Left lobe of liver (tissue), 2 donors: ENCODE results near the gene DOCK6. TPM values are rescaled to one million over a fixed set of nuclear protein-coding genes. Genes with fewer than 3 reads are reported as not detected.

Experiments
- ATAC-seq: fragments of 200-7000 bp; cut with Tn5 transposase; one replicate; pipeline ENCODE4 v1.9.1; 2020; ENCODE audit warnings: mild to moderate bottlenecking, moderate library complexity
- DNase-seq: peaks from one replicate; pipeline ENCODE4 v3.0.0-alpha.2; 2020; ENCODE audit warnings: low spot score
- total RNA-seq: library from RNA; stranded (reverse); gene quantifications from one replicate; pipeline ENCODE4 v1.2.1, GENCODE V29; 2021
- donor health status: DM: no; HTN: no; CAD: no; lungs with moderate emphysema.
- donor health status: DM: no; HTN: yes; CAD: no.

Gene DOCK6, protein sequence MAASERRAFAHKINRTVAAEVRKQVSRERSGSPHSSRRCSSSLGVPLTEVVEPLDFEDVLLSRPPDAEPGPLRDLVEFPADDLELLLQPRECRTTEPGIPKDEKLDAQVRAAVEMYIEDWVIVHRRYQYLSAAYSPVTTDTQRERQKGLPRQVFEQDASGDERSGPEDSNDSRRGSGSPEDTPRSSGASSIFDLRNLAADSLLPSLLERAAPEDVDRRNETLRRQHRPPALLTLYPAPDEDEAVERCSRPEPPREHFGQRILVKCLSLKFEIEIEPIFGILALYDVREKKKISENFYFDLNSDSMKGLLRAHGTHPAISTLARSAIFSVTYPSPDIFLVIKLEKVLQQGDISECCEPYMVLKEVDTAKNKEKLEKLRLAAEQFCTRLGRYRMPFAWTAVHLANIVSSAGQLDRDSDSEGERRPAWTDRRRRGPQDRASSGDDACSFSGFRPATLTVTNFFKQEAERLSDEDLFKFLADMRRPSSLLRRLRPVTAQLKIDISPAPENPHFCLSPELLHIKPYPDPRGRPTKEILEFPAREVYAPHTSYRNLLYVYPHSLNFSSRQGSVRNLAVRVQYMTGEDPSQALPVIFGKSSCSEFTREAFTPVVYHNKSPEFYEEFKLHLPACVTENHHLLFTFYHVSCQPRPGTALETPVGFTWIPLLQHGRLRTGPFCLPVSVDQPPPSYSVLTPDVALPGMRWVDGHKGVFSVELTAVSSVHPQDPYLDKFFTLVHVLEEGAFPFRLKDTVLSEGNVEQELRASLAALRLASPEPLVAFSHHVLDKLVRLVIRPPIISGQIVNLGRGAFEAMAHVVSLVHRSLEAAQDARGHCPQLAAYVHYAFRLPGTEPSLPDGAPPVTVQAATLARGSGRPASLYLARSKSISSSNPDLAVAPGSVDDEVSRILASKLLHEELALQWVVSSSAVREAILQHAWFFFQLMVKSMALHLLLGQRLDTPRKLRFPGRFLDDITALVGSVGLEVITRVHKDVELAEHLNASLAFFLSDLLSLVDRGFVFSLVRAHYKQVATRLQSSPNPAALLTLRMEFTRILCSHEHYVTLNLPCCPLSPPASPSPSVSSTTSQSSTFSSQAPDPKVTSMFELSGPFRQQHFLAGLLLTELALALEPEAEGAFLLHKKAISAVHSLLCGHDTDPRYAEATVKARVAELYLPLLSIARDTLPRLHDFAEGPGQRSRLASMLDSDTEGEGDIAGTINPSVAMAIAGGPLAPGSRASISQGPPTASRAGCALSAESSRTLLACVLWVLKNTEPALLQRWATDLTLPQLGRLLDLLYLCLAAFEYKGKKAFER (N-terminal part only)
- total RNA-seq: 30.0 TPM

GRCh38 chr19:11261971-11262839, at the start of gene DOCK6:
DOCK6 (minus strand) TSS chr19:11262524; CDS start chr19:11262440, 84 bp downstream.
- DNase-seq: no peak
- peak; percentile 78 for ATAC-seq

DNA sequence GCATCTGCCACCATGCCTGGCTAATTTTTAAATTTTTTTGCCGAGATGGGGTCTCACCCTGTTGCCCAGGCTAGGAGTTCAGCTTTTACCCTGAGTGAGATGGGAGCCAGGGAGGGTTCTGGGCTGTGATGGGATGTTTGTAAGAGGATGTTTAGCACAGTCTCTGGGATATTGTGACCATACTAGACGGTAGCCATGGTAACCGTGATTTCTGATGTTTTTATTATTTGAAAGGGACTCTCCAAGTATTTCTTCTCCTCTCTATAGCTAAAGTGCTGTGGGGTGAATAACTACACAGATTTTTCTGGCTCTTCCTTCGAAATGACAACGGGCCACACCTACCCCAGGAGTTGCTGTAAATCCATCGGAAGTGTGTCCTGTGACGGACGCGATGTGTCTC, 44.0 kb upstream of the DOCK6 start:
- DNase-seq (no peak), ATAC-seq (no peak)

DNA sequence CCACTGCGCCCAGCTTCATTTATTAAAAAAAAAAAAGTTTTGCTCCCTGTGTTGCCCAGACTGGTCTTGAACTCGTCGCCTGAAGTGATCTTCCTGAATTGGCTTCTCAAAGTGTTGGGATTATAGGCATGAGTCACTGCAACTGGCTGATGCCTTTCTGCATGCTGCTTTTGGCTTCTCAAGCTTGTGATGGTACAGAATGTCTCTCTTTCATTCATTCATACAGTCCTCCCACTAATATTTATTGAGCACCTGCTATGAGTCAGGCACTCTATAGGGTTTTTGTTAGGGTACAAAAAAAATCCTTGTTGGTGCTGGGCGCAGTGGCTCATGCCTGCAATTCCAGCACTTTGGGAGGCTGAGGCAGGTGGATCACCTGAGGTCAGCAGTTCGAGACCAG, 42.6 kb upstream of the DOCK6 start:
- no peak for DNase-seq
- ATAC-seq: no peak

- no peak for DNase-seq
These were observed 38.4 kb upstream of the DOCK6 start for GRCh38 chr19:11300811-11301120.

DNA sequence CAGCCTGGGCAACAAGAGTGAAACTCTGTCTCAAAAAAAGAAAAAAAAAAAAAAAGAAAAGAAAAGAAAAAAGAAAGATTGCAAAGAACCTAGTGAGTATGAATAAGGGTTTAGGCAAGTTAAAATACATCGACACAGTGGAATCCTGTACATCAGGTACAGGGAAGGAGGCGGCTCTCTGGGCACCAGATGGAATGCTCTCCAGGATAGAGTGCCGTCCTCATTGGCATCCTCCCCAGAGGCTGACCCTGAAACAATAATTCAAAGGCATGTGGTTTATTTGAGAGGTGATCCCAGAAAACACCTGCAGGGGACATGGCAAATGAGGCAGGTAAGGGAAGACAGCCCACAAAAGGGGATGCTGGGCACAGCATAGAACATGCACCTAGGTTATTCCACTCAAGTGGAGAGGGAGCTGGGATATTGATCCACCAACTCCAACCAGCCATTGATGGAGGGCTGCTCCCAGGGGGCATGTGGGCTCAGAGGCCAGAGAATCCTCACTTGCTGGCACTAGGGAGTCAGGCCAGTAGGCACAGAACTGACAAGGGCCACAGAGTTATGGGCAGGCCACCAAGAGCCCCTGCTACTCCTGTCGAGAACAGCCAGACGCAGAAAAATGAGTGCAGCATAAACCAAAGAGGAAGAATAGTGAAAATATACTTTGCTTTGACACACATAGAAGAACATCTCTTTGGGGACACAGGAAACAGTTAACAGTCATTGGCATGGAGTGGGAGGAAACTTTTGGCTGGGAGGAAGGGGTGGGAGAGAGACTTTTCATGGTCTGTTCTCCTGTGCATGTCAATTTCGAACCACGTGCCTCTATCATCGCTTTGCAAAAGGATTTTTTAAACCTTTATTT, 37.9 kb upstream of the DOCK6 start:
- ATAC-seq (no peak), DNase-seq (no peak)

More at GRCh38 chr19:11300811-11301120, 38.4 kb upstream of the DOCK6 start:
- ATAC-seq: no peak

DNA sequence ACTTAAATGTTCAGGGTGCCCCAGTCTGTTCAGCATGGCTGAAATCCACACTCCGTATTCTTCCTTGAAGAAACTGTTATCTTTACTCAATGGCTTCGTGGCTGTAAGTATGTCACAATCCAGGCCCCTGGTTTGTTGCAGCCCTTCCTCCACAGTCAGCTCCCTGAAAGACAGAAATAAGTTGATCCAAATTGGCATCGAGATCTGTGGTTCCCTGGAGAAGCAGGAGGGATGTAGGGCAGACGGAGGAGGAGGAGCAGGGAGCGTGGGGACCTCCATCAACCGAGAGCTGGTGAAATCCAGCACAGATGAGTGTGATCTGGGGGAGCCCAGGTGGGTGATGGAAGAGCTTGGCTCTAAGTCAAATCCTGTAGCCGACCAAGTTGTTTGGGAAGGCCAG, 33.9 kb upstream of the DOCK6 start:
- DNase-seq (no peak), ATAC-seq (no peak)

DNA sequence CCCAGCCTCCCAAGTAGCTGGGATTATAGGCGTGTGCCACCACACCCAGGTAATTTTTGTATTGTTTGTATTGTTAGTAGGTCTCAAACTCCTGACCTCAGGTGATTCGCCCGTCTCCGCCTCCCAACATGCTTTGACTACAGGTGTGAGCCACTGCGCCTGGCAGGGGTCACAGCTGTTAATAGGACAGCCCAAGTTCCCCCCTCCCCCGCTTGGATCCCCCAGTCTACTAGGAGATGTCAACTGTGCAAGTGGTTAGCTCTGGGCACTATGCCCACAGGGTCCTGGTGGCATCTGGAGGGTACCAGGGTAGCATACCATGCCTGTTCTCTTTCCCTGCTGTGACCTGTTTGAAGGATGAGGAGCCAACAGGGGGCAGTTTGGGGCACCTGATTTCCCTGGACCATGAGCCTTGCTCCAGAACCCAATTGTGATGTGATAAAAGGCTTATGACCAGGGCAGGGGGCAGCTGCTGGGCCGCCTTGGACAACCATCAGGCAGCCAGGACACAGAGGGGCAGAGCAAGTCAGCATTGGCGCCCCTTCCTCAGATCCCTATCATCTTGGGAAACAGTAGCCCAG, 33.4 kb upstream of the DOCK6 start, which contains the start of gene TSPAN16:
Gene TSPAN16, plus strand, starts transcription at position 496 of the 581 bp plus-strand sequence. CDS start 138 bp downstream, outside the sequence.
- ATAC-seq (no peak), DNase-seq (no peak)

- no peak for DNase-seq
- no peak for ATAC-seq
These were observed 32.9 kb upstream of the DOCK6 start for GRCh38 chr19:11295180-11295579.

DNA sequence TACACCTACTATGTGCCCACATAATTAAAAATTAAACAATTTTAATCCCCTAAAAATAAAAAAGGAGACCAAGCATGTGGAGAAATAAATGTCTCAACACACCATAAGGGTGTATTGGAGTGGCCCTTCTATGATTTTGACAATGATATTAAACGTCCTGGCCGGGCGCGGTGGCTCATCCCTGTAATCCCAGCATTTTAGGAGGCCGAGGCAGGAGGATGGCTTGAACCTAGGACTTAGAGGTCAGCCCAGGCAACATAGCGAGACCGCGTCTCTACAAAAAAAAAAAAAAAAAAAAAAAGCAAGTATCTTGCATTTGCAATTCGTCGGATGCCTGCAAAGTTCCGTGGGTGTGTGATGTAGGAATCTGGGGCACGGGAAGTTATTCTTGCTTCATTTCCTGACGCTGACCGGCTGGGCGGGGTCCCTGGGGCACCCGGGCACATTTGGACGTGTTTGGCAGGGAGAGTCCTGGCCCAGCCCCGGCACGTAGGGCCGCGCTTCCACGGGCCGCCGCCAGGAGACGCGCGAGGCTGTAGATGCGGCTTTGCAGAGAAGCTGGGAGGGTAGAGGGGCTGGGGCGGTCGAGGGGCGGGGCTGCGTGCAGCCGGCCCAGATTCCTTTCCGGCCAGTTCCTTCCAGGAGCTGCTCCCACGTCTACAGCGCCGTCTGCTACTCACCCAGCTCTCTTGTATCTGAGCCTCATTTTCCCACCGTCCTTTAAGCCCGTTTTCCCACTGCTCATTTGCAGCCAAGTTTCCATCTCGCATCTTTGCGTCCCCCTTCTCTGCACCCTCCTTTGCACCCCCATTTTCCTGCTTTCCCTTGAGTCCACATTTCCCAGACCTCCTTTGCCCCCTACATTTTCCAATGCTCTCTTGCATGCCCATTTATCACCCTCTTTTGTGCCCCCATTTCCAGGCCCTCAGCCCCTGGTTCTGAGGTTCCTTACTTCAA, 31.4 kb upstream of the DOCK6 start:
- DNase-seq (peak; percentile 94), ATAC-seq (peak; percentile 100)

DNA sequence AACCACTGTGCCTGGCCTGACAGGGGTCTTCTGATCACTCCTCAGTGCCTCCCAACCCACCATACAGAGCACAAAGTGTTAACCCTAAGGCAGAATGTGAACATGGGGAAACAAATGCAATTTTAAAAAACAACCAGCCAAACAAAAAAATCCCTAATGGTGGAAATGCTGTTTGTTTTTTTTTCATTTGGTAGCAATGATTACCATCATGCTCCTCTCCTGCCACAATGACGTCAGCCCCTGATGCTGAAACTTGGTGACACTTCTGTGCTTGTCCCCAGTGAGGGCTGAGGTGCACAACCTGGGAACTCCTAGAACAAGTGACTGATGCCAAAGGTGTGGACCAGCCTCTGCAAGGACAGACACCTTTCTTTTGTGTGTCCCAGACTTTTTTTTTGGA, 29.7 kb upstream of the DOCK6 start:
- no peak for ATAC-seq
- DNase-seq: no peak

DNA sequence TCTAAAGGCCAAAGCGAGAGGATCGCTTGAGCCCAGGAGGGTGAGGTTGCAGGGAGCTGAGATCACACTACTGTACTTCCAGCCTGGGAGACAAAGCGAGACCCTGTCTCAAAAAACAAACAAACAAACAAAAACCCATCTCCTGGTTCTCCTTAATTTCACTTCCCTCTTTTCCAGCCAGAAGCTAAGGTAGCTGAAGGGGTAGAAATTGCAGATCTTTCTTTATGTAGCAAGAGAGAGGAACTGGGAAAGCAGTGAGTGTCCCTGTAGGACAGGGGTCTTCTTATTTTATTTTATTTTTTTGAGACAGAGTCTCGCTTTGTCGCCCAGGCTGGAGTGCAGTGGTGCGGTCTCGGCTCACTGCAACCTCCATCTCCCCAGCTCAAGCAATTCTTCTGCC, 29.1 kb upstream of the DOCK6 start:
- no peak for DNase-seq
- no peak for ATAC-seq

- no peak for DNase-seq
- no peak for ATAC-seq
These were observed 27.9 kb upstream of the DOCK6 start for GRCh38 chr19:11290256-11290655.

GRCh38 chr19:11288349-11288748, 26.0 kb upstream of the DOCK6 start:
- no peak for DNase-seq
- ATAC-seq: peak; percentile 41

DNA sequence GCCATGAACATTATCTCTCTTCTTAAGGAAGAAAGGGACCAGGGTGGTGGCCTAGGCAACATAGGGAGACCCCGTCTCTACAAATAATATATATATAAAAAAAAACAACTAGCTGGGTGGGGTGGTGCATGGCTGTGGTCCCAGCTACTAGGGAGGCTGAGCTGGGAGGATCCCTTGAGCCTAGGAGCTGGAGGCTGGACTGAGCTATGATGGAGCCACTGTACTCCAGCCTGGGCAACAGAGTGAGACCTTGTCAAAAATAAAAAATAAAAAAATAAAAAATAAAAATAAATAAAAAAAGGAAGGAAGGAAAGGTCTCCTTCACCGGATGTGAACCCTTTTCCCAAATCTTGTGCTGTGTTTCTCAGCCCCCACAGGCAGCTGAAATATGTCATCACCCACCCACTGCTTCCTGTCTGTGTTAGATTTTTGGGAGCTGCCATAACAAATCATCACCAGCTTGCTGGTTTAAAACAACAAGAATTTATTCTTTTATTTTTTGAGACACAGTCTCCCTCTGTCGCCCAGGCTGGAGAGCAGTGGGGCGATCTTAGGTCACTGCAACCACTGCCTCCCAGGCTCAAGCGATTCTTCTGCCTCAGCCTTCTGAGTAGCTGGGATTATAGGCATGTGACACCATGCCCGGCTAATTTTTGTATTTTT, 24.1 kb upstream of the DOCK6 start:
- DNase-seq: no peak
- no peak for ATAC-seq

GRCh38 chr19:11284515-11284914, 22.2 kb upstream of the DOCK6 start:
- ATAC-seq (no peak), DNase-seq (no peak)

DNA sequence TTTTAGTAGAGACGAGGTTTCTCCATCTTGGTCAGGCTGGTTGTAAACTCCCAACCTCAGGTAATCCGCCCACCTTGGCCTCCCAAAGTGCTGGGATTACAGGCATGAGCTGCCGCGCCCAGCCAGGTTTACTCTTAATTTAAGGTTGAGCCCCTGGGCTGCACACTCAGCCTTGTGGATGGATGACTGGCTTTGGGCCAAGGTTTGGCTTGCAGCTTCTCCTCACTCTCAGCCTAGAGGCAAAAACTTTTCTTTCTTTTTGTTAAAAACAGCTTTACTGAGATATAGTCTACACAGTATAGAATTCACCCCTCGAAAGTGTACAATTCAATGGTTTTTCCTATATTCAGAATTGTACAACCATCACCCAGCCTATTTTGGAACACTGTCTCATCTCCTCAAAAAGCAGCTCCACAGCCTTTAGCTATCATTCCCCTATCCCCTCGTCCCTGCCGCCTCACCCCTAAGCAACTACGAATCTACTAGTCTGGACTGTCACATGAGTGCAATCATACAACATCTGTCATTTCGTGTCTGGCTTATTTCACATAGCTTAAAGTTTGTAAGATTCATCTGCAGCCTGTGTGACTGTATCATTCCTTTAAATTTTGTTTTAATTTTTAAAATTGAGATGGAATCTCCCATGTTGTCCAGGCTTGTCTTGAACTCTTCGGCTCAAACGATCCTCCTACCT, 19.2 kb upstream of the DOCK6 start:
- DNase-seq: no peak
- ATAC-seq: no peak
